HG03520 (cell line): Measurements from ENCODE around the gene PLEKHG2.

ENCODE experiments used
- ATAC-seq: cut with Tn5 transposase; IDR thresholded peaks from one replicate; pipeline ENCODE4 v1.9.1; 2021; ENCODE audit warnings: mild to moderate bottlenecking, moderate library complexity; ENCODE audit not compliant: unreplicated experiment

The PLEKHG2 gene

DNA sequence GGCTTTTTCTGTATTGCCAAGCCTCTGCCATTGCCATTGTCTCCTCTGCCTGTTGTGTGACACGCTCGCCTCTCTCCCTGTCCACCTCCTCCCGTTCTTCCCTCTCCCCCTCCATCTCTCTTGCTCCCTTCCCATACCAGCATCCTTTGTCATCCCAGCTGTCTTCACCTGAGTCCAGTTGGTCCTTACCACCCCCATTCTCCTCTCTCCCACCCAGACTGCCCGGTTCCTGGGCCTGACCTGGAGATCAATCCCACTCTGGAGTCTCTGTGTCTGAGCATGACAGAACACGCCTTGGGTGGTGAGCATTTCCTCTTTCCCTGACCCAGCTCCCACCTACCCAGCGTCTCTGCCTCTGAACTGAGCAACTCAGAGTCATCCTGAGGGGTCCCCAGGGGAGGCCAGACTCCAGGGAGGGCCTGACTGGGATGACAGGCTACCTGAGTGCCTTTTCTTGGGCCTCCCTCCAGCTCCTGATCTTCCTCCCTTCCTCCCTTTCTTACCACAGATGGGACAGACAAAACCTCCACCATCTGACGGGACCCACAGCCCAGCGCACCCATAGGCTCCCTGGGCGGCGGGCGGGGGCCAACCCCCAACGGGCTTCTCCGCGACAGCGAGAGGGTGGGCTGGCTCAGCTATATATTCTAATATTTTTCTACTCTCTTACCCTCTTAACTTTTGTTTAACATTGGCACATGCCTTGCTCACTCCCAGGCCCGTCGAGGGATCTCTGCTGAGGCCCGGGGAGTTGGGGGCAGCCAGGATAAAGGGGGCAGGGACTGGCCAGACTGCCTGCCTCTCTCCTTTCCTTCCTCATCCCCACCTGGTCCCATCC is 29.3 kb upstream of the PLEKHG2 start:
- no peak for ATAC-seq

DNA sequence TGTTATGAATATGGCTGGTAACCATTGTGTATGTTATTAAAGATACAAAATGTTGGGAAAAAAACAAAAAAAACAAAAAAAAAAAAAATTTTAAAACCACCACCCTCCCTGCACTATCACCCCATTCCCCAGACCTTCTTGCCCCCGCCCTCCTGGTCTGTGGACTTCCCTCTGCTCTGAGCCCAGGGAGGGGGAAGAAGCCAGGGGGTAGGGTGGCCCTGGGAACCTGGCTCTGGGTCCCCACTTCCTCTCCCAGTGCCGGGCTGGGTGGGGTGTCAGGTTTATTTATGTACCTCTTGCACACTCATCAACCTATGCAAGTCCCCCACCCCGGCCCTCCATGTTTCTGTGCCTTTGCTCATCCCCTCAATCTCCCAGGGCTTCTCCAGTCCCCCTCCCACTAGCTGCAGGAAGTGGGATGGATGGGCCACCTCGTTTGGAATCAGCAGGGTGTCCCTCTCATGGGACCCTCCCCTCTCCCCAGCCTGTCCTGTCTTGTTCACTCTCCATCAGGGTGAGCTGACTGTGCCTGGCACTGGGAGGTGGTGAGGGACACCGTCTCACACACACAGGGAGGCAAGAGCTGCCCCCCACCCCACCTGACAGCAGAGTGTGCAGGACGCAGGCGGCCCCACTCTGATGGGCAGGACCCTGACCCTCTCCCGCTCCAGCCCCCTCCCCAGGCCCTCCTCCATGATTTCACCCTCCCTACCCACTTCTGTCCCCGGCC is 27.5 kb upstream of the PLEKHG2 start:
- ATAC-seq, result no peak

DNA sequence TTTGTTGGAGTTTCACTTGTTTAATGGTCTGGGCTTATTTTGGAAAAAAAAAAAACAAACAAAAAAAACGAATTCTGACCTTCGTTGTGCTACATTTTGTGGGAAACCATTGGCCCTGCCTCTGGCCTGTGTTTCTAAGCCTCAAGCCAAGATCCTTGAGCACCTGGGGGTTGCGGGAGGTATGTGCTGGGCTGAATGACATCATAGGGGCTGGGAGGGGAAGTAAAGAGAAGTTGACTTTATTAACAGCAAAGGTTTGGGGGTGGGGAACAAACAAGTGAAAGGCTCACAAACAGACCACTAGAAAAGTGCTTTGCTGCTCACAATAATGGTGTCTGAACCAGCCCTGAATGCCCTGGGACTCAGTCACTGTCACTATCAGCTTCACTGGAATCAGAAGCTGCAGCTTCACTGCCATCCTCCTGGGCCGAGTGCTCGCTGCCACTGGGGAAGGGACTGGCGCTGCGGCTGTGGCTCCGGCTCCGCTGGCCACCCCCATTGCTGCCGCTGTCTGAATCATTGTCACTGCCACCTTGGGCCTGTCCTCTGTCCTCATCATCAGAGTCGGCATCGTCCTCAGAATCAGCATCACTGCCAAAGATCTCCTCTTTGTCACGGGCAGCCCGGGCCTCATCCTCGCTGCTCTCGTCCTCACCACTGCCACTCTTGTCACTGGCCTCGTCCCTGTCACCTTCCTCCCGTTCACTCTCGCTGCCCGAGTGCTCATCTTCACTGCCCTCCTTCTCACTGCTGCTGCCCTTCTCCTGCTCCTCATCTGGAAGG is 26.6 kb upstream of the PLEKHG2 start:
- ATAC-seq, result no peak

DNA sequence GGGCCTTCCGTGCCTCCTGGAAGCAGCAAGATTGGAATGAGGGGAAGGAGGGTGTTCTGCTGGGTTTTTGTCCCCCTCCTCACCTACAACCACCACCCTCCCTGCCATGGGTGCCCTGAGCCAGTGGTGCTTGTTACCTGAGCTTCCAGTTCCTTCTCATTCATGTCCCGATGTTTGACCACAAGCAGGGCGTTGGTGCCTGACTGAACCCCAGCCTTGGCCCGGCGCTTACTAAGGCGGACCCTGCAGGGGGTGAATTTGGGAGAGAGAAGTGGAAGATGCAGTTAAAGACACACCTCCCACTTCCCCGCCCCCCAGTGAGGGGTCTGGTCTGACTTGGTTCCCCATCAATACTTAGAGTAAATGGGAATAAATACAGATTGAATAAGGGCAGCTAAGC is 25.9 kb upstream of the PLEKHG2 start:
- ATAC-seq, result no peak

DNA sequence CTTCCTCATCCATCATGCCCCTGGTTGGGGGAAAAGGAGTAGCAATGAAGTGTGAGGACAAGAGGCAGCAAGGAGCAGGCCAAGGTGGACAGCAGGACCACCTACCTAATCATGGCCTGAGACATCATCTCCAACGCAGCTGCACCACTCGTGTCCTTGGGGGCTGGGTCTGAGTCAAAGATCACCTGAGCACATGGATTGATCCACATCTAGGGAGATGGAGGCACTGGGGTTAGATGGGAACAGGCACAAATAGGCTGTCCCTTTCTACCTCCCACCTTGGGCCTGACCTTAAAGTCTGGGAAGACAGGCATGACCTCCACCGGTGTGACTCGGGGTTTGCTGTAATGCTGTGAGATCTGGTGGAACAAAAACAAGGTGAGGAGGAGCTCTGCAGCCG is 23.8 kb upstream of the PLEKHG2 start:
- ATAC-seq, result no peak

DNA sequence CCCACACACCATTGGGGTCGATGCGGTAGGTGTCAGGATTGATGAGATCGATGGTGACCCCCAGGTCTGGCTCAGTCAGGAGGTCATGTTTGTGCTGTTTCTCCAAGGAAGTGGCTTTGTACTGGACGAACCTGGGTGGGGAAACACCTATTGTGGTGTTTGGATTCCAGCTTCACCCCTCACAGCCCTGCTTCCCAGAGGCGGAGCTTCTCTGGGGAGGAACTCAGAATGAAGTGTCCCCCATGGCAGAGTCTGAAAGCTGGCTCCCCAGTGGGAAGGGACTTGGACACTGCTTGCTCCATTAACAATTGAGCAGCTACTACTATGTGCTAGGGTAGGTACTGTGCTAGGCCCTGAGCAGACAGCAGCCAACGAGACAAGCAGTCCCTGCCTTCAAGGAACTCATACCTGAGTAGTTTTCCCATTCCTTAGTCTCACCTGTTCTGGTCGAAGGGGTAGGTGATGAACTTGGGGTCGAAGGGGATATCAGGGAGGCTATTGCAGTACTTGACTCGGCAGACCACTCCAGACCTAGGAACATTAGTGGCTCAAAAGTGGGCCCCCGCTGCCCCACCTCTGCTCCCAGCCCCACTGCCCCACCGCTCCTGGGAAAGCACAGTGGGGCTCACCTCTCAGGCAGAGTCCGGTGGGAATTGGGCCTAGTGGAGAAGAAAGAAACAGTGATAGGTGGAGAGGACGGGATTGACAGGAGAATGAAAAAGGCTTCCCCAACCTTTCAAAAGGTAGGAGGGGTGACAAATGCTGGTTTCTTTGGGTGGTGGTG is 22.6 kb upstream of the PLEKHG2 start:
- ATAC-seq, result no peak

DNA sequence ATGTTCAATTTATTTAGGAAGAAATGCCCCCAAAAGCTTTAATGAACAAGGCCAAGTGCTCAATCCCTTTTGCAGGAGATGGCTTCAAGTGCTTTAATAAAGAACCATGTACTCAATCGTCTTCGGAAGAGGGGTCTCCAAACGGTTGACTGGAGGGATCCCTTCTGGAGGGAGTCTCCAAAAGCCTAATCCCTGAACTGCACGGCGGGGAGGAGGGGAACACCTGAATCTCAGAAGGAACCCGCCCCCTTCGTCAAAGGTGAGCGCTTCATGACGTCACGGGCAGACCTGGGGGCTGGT is 22.1 kb upstream of the PLEKHG2 start:
- no peak for ATAC-seq

DNA sequence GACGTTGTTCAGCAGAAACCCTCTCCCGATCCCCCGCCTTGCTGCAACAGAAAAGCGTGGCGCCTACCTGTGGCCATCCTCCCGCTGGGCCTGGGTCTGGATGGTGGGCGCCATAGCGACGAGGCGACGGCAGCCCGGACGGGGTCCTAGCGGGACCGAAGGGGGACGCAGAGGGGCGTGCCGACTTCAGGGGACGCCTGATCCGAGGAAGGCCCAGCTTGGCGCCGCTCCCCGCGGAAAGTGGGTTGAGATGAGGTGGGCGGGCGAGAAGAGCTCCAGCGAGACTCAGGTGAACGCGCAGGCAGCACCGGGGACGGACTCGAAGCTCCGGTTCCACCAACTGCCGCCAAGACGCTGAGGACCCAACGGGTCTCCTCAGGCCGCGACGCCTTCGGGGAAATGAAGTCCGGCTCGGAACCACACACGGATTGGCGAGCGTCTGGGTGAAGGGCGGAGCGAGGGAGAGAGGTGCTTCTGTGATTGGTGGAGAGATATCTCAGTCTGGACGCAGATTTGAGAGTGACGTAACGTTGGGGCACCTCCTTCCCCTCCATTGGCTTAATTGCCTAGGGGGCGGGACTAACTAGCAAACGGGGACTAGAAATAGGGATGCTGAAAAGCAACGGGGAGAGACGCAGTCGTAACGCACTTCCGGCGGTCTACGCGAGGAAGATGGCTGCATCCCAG is 21.6 kb upstream of the PLEKHG2 start, which contains the start of the genes MED29 and PAF1:
Gene MED29, plus strand, starts transcription at position 628 of the 687 bp plus-strand sequence. Its CDS starts 45 bp downstream, at position 673.
Gene PAF1, minus strand, starts transcription at position 356 of the 687 bp plus-strand sequence. Its CDS starts 242 bp downstream, at position 114.
- peak; percentile 88 for ATAC-seq

DNA sequence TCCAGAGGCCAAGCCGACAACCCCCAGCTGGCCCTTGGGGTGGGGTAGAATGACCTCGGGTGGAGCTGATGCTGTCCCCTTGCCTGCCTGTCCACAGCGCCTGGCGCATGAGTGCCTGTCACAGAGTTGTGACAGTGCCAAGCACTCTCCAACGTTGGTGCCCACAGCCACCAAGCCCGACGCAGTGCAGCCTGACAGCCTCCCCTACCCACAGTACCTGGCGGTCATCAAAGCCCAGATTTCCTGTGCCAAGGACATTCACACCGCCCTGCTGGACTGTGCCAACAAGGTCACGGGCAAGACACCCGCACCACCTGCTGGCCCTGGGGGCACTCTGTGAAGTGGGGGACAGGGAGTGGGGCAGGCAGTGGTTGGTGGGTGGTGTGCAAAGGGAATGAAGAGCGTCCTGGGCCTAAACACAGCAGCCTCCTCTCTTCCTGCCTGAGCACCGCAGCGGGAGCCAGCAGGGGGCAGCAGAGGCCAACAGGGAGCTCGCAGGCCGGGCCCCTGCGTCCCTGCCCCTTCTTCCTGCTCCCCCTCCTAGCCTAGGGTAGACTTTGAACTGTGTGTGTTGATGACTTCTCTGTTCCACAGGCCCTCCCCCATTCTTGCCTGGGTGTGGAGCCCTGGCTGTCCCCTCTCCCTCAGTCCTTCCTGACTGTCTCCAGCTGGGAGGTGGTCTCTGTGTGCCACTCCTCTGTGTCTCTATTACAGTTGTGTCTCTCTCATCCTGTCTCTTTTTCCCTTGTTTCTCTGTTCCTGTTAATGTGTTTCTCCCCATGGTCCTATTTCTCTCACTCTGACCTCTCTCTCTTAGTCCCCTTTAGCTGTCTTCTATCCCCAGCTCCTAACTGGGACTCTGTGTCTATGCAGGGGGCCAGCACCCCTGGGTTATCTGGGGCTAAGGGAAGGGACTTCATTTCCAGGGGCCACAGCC is 14.8 kb upstream of the PLEKHG2 start:
- peak; percentile 29 for ATAC-seq

DNA sequence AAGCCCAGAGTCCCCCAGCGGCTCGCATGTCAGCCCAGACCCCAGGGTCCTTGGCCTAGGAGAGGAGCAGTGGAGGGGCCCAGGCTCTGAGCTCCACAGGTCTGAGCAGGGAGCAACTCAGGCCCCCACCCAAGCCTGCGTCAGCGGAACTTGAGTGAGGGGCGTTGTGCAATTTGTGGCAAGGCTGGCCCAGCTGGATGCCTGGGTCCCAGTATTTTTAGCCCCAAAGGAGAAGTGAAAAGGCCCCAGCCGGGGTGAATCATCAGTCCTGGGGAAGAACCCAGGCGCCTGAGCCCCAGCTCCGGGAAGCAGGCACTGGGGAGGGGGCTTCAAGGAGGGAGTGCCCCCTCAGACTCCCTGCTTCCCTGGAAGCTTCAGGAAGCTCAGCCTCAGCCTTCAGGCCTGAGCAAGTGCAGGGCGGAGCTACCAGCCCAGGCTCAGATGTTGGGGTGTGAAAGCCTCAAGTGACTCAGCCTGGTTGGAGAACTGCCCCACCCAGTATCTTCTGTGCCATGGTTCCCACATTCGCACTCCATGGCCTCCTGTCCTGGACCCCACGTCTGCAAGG is 14.1 kb upstream of the PLEKHG2 start:
- no peak for ATAC-seq

DNA sequence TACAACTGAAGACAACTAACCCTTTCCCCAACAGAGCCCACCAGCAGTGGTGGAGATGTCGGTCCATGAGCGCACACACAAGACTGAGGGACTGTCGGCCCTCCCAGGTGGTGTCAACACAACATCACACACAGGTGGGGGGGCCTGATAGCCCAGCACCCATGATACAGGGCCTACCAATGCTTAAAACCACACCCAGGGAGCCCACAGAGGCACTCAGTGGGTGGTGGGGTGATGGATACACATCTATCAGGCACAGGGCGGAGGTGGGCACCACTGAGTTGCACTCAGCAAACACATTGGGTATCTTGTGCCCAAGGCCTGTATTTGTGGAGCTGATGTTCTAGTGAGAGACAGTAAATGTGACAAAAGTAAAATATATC is 12.8 kb upstream of the PLEKHG2 start:
- no peak for ATAC-seq

DNA sequence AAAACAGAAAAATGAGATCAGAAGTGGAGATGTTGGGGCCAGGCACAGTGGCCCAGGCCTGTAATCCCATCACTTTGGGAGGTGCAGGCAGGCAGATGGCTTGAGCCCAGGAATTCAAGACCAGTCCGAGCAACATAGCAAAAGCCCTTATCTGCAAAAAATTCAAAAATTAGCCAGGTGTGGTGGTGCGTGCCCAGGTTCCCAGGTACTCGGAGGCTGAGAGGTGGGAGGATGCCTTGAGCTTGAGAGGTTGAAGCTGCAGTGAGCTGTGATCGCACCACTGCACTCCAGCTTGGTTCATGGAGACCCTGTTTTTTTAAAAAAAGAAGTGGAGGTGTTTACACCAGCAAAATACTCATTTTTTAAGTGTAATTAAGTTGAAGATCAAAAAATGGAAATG is 12.4 kb upstream of the PLEKHG2 start:
- no peak for ATAC-seq

DNA sequence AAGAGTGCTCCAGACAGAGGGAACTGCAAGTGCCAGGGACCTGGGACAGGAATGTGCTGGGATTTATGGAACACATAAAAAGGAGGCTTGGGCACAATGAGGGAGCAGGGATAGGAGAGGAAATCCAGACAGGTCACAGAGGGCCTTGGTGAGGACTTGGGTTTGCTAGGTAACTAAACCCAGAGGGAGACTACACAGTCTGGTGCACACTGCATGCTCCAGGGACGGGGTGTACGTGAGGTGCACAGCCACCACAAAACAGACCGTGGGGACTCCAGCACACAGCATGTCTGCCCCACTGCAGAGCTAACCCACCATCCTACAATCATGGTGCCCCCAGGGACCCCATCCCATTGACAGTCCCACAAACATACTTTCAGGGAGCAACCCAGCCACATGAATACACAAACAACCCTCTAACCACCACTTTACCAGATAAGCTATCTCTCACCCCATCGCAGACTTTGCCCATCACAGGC is 11.4 kb upstream of the PLEKHG2 start:
- ATAC-seq, result no peak

DNA sequence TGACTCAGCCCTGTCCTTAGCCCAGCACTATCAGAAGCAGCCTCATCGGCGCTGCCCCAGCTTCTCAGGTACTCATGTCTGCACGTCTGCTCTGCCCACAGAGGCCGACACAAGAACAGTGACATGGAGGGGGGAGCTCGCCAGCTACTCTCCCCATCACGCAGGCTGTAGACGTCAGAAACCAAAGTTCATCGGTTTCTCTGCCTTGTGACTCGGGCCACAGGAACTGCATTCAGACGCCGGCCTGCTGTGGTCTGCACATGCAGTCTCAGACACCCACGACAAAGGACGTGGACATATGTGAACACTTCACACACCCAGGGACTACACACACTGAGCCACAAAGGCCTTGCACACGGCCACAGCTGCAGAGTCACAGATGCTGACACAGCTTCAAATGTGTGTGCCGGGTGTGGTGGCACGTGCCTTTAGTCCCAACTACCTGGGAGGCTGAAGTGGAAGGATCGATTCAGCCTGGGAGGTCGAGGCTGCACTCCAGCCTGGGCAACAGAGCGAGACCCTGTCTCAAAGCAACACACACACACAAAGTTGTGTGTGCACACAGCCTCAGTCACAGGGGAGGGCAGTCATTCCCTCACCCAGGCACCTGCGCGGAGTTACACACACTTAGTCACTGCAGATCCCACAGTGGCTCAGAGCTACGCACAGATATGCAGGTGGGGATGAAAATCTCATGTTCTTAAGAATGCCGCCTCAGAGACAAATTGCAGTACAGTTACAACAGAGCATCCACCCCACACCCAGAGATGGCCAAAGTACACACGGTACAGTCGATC is 10.7 kb upstream of the PLEKHG2 start:
- no peak for ATAC-seq

DNA sequence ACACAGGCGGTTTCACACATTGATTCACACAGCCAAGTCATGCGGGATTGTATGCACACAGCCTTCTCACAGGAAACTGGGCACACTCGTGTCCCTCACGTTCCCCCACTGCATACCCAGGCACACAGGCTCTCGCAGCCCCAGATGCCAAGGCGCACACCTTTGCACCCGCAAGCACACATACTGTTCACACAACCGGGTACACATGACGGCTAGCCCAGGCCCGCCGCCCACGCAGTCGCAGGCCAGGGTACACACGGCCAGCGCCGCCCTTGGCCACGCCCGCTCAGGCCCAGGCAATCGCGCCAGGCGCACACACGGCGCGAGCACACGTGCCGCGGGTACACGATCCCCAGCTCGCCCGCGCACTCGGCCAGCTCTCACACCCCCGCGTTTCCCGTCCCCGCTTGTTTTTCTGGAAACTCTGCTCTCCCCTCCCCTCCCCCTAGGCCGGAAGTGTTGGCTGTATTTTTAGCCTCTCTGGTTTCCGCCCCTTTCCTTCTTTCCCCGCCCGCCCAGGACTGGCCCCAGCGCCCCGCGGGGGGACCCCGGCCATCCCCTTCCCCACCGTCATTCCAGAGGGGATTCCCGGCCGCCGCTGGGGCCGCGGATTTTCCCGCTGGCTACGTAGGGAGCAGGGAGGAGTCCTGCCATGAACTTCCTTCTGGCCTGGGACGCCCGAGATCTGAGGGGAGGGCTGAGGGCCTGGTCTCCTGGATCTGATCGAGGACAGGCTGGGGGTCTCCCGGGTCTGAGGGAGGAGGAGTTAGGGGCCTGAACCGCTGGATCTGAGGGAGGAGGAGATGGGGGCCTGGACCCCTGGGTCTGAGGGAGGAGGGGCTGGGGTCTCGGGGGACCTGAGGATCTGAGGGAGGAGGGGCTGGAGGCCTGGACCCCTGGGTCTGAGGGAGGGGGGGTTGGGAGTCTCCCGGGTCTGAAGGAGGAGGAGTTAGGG is 9.8 kb upstream of the PLEKHG2 start:
- ATAC-seq, result no peak
